ENCODE data around the gene PPP4R3C. TPM values are rescaled to one million over a fixed set of nuclear protein-coding genes. Genes with fewer than 3 reads are reported as not detected.
"Not testable (repeated sequence)": the region's sequence is repeated elsewhere in the genome, so short reads cannot be mapped to it uniquely, and the experiment has no call there.

Gene PPP4R3C
- total and polyA plus RNA-seq, 10 of the 15 experiments (the other 5 are each of a cell fraction or from before 2014, with no cell fraction given), result 0.24 TPM; not detected in 9

- Histone ChIP-seq H3K27ac (ENCODE audit: control insufficient read depth, insufficient read depth) (no peak overlapping the region), H3K4me2 (ENCODE audit: control insufficient read depth, insufficient read depth) (no peak overlapping the region), H3K4me1 (ENCODE audit: control insufficient read depth, insufficient read depth, low read length) (no peaks in the 10 kb centered on the region), H3K79me2 (ENCODE audit: control insufficient read depth, insufficient read depth, low read length) (no peaks in the 10 kb centered on the region), H3K9me3 (replicated peaks; ENCODE audit: control insufficient read depth, insufficient read depth, low read length) (no peaks in the 10 kb centered on the region; the same call in 2 of the 3 replicates), H3K9ac (ENCODE audit: control insufficient read depth, insufficient read depth, low read length) (no peak overlapping the region), H2AFZ (ENCODE audit: control insufficient read depth, low read depth, low read length) (peak overlapping the region; percentile 34; the same call in 1 of the 2 replicates), H3K27me3 (replicated peaks in 1 of 2; ENCODE audit: control insufficient read depth in 2 of 2, insufficient read depth in 2 of 2, low read length in 1 of 2) (no peaks in the 10 kb centered on the region), H4K20me1 (ENCODE audit: control insufficient read depth, insufficient read depth) (no peaks in the 10 kb centered on the region), H3K36me3 (ENCODE audit: control insufficient read depth in 2 of 2, insufficient read depth in 2 of 2, low read length in 1 of 2) (no peaks in the 10 kb centered on the region), H3K4me3 (no peak overlapping the region)
- WGBS (ENCODE audit: insufficient coverage, insufficient replicate concordance, low lambda C conversion rate, missing lambda C conversion rate), result 81% methylated on average over 3 of the region's 3 CpGs
- POLR2A ChIA-PET, result no interaction called here
- FAIRE-seq (no peak), ATAC-seq (peak; percentile 90), DNase-seq (ENCODE audit: low read depth, low spot score) (no peak)
- RAD21 ChIA-PET (ENCODE audit: unreplicated experiment), result no interaction called here
- intact Hi-C loops (cut with micrococcal nuclease; ENCODE audit: unreplicated experiment), result no loop called here
- BruUV-seq (replicated peaks), result no TSS peak
- CTCF ChIA-PET, result no interaction called here
- no peak for TF ChIP-seq PBX3 (IDR thresholded peaks at IDR 0.05; ENCODE audit: insufficient replicate concordance, low read depth, low read length)
- 0 out of 2 replicates have a peak, but pooled peaks have one; percentile 19 for TF ChIP-seq PKNOX1 (IDR thresholded peaks at IDR 0.05)
- no peak for TF ChIP-seq RCOR1 (conservative IDR thresholded peaks at IDR 0.05; ENCODE audit: low read depth, low read length)
- no peak for TF ChIP-seq POLR2A (IDR thresholded peaks at IDR 0.05; ENCODE audit: low read depth, low read length)
- in situ Hi-C loops (cut with MboI), result no loop called here
- SMC1A ChIA-PET (ENCODE audit: uncharacterized antibody, unreplicated experiment), result no interaction called here
These were observed 18.8 kb downstream of the PPP4R3C start for GRCh38 chrX:27444093-27444908.

- intact Hi-C loops (cut with micrococcal nuclease; ENCODE audit: unreplicated experiment); H3K79me2 ChIP-seq (ENCODE audit: control insufficient read depth, insufficient read depth, low read length); H3K27me3 ChIP-seq (replicated peaks in 1 of 2; ENCODE audit: control insufficient read depth in 2 of 2, insufficient read depth in 2 of 2, low read length in 1 of 2); H2AFZ ChIP-seq (ENCODE audit: control insufficient read depth, low read depth, low read length); in situ Hi-C loops (cut with MboI); H3K27ac ChIP-seq (ENCODE audit: control insufficient read depth, insufficient read depth); POLR2A ChIA-PET; H3K4me2 ChIP-seq (ENCODE audit: control insufficient read depth, insufficient read depth); SMC1A ChIA-PET (ENCODE audit: uncharacterized antibody, unreplicated experiment); BruUV-seq (replicated peaks); DNase-seq (ENCODE audit: low read depth, low spot score); H3K36me3 ChIP-seq (ENCODE audit: control insufficient read depth in 2 of 2, insufficient read depth in 2 of 2, low read length in 1 of 2); H4K20me1 ChIP-seq (ENCODE audit: control insufficient read depth, insufficient read depth); RAD21 ChIA-PET (ENCODE audit: unreplicated experiment); ATAC-seq; H3K4me3 ChIP-seq; H3K9me3 ChIP-seq (replicated peaks; ENCODE audit: control insufficient read depth, insufficient read depth, low read length); FAIRE-seq; H3K9ac ChIP-seq (ENCODE audit: control insufficient read depth, insufficient read depth, low read length); CTCF ChIA-PET; H3K4me1 ChIP-seq (ENCODE audit: control insufficient read depth, insufficient read depth, low read length): not testable (repeated sequence)
- WGBS (ENCODE audit: insufficient coverage, insufficient replicate concordance, low lambda C conversion rate, missing lambda C conversion rate), result 48% methylated on average over 7 of the region's 7 CpGs
These were observed 20.7 kb downstream of the PPP4R3C start for GRCh38 chrX:27442392-27442791.

All from GM12878 (cell line).